IPS-15b (cell line): Measurements from ENCODE around the gene EIF5A.
A peak's percentile ranks its signal among the peaks of the same experiment; 100 is the strongest.

Experiments
- H3K27me3 ChIP-seq: one replicate; pipeline ENCODE4 v1.6.1; 2013; ENCODE audit warnings: low read length; ENCODE audit not compliant: control insufficient read depth, insufficient read depth
- H3K36me3 ChIP-seq: one replicate; pipeline ENCODE4 v1.6.1; 2013; ENCODE audit warnings: low read length; ENCODE audit not compliant: control insufficient read depth, insufficient read depth
- H3K4me1 ChIP-seq: one replicate; pipeline ENCODE4 v1.6.1; 2013; ENCODE audit warnings: mild to moderate bottlenecking, low read length; ENCODE audit not compliant: control insufficient read depth, insufficient read depth
- H3K4me3 ChIP-seq: one replicate; pipeline ENCODE4 v1.5.1; 2013; ENCODE audit warnings: low read depth, low read length
- H3K9ac ChIP-seq: one replicate; pipeline ENCODE4 v1.6.1; 2013; ENCODE audit warnings: low read depth, mild to moderate bottlenecking, low read length
- H3K9me3 ChIP-seq: one replicate; pipeline ENCODE4 v1.6.1; 2013; ENCODE audit warnings: mild to moderate bottlenecking, low read length; ENCODE audit not compliant: control insufficient read depth, insufficient read depth

Gene EIF5A

DNA sequence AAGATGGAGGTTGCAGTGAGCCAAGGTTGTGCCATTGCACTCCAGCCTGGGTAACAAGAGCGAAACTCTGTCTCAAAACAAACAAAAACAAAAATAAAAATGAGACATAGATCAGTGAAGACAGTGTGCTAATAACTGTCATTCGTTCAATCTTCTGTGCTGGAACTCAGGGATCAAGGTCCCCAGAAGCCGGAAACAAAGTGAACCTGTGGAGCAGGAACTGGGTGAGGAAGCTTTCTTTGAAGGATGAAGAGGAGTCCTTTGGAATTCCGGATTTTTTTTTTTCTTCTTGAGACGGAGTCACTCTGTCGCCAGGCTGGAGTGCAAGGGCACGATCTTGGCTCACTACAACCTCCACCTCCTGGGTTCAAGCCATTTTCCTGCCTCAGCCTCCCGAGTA, 28.0 kb upstream of the EIF5A start:
- H3K4me3 ChIP-seq: no peak overlapping the region
- H3K9ac ChIP-seq: no peak overlapping the region

DNA sequence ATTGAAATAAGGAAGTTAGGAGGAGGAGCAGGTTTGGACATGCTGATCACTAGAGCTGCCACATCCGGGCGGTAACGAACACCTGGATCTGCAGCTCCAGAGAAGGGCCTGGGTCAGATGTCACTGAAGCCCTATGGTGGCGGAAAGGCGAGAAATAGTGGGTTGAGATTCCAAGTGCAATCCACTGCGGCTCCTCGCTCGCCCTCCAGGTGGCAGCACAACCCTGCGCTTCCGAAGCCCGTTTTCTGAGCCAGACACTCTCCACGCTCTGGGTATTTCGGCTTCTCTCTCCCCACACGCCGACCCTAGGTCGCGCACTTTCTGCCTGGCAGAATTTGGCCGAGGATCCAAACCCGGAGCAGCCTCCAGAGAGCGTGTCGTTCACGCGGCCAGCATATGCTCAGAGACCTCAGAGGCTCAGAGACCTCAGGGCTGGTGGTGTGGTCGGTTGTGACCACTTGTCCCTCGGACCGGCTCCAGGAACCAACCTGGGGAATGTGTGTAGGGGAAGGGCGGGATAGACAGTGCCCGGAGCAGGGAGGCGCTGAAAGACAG, 26.8 kb upstream of the EIF5A start:
- Histone ChIP-seq H3K9me3 (no peaks in the 10 kb centered on the region), H3K9ac (peak overlapping the region; percentile 14), H3K4me1 (peaks cover 6% of the 10 kb centered on the region), H3K27me3 (peaks cover 5% of the 10 kb centered on the region), H3K4me3 (peak overlapping the region; percentile 50), H3K36me3 (peaks cover 23% of the 10 kb centered on the region)

More for the DNA sequence above, 28.0 kb upstream of the EIF5A start:
- Histone ChIP-seq H3K4me1 (peaks cover 6% of the 10 kb centered on the region), H3K27me3 (peaks cover 5% of the 10 kb centered on the region), H3K9me3 (no peaks in the 10 kb centered on the region), H3K36me3 (peaks cover 12% of the 10 kb centered on the region)

DNA sequence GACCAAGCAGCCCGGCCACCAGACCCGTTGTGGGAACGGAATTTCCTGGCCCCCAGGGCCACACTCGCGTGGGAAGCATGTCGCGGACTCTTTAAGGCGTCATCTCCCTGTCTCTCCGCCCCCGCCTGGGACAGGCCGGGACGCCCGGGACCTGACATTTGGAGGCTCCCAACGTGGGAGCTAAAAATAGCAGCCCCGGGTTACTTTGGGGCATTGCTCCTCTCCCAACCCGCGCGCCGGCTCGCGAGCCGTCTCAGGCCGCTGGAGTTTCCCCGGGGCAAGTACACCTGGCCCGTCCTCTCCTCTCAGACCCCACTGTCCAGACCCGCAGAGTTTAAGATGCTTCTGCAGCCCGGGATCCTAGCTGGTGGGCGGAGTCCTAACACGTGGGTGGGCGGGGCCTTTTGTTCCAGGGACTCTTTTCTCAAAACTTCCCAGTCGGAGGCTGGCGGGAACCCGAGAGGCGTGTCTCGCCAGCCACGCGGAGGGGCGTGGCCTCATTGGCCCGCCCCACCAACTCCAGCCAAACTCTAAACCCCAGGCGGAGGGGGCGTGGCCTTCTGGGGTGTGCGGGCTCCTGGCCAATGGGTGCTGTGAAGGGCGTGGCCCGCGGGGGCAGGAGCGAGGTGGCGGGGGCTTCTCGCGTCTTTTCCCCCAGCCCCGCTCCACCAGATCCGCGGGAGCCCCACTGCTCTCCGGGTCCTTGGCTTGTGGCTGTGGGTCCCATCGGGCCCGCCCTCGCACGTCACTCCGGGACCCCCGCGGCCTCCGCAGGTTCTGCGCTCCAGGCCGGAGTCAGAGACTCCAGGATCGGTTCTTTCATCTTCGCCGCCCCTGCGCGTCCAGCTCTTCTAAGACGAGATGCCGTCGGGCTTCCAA, 26.1 kb upstream of the EIF5A start, which contains the start of gene SLC2A4:
TSS of gene SLC2A4 (plus strand) at position 645 of the 879 bp plus-strand sequence. CDS start at position 862, 217 bp downstream.
- peak within 1 kb of the TSS; percentile 84 for H3K4me3 ChIP-seq
- H3K9me3 ChIP-seq: no peaks in the 10 kb centered on the region
- peaks cover 28% of the 10 kb centered on the region for H3K36me3 ChIP-seq
- H3K27me3 ChIP-seq: peaks cover 5% of the 10 kb centered on the region
- H3K9ac ChIP-seq: peak within 1 kb of the TSS; percentile 60
- H3K4me1 ChIP-seq: peaks cover 6% of the 10 kb centered on the region

DNA sequence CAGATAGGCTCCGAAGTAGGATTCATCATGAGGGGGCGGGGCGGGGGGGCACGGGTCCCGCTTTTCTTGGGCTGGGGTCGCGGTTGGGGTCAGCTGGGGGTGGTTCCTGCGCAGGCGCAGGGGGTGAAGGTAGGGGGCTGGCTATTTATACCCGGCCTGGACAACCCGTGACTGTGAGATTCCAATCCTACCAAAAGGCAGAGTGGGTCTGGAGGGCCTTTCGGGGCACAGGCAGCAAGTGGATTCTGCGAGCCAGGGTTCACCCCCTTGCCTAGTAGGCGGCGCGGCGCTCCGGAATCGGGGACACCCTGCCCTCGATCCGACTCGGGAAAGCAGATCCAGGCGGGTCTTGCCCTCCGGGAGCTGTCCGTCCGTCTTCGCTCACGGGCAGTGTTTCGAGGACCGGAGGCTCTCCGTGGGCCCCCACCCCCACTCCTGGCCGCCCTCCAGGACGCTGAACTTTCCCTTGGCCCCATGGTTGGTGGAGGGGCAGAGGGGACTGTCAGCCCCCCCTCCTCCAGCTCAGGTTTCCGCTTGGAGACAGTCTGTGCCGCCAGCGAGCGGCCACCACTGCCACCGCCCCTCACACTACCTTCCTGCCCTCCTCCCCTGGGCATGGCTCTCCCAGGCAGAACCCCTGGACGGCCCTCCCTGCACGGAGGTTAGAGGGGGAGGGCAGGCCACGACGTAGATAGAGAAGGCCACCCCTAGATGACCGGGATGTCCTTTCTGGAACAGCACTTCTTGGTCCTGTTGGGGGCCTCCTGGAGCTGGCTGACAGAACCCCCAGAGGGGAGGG, 25.3 kb upstream of the EIF5A start:
- peaks cover 6% of the 10 kb centered on the region for H3K4me1 ChIP-seq
- peak overlapping the region; percentile 60 for H3K9ac ChIP-seq
- peaks cover 33% of the 10 kb centered on the region for H3K36me3 ChIP-seq

DNA sequence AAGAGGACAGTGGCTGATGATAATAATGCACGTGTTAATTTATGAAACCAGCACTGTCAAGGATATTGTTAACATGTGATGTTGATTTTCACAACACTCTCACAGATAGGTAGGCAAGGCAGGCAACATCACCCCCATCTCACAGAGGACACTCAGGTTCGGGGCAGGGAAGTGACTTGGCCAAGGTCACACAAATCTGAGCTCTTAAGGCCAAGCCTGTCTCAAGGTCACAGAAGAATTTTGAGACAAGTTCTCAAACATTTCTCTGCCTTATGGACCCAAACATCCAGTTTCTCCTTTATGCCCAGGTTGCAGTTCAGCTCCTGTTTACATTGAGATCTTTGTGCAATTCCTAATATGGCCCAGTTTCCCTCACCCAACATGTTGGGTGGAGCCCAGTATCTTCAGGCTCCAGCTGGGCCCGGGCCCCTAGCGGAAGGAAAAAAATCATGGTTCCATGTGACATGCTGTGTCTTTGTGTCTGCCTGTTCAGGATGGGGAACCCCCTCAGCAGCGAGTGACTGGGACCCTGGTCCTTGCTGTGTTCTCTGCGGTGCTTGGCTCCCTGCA, 24.6 kb upstream of the EIF5A start:
- H3K4me1 ChIP-seq: peaks cover 6% of the 10 kb centered on the region
- H3K27me3 ChIP-seq: peaks cover 5% of the 10 kb centered on the region
- peak overlapping the region; percentile 84 for H3K4me3 ChIP-seq
- H3K9me3 ChIP-seq: no peaks in the 10 kb centered on the region
- H3K36me3 ChIP-seq: peaks cover 36% of the 10 kb centered on the region
- H3K9ac ChIP-seq: peak overlapping the region; percentile 47

More for the DNA sequence above, 25.3 kb upstream of the EIF5A start:
- Histone ChIP-seq H3K27me3 (peaks cover 5% of the 10 kb centered on the region), H3K9me3 (no peaks in the 10 kb centered on the region), H3K4me3 (peak overlapping the region; percentile 84)

DNA sequence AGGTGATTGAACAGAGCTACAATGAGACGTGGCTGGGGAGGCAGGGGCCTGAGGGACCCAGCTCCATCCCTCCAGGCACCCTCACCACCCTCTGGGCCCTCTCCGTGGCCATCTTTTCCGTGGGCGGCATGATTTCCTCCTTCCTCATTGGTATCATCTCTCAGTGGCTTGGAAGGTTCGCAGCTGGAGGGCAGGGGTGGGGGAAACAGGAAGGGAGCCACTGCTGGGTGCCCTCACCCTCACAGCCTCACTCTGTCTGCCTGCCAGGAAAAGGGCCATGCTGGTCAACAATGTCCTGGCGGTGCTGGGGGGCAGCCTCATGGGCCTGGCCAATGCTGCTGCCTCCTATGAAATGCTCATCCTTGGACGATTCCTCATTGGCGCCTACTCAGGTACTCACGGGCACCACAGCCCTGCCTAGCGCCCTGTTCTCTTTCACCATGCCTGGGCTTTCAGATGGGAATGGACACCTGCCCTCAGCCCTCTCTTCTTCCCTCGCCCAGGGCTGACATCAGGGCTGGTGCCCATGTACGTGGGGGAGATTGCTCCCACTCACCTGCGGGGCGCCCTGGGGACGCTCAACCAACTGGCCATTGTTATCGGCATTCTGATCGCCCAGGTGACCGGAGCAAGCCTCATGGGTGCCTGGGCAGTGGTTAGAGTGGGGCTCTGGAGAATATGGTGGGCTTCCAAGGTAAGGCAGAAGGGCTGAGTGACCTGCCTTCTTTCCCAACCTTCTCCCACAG, 23.8 kb upstream of the EIF5A start:
- H3K4me3 ChIP-seq: no peak overlapping the region
- peaks cover 6% of the 10 kb centered on the region for H3K4me1 ChIP-seq
- no peaks in the 10 kb centered on the region for H3K9me3 ChIP-seq
- peaks cover 36% of the 10 kb centered on the region for H3K36me3 ChIP-seq
- peaks cover 5% of the 10 kb centered on the region for H3K27me3 ChIP-seq
- no peak overlapping the region for H3K9ac ChIP-seq

DNA sequence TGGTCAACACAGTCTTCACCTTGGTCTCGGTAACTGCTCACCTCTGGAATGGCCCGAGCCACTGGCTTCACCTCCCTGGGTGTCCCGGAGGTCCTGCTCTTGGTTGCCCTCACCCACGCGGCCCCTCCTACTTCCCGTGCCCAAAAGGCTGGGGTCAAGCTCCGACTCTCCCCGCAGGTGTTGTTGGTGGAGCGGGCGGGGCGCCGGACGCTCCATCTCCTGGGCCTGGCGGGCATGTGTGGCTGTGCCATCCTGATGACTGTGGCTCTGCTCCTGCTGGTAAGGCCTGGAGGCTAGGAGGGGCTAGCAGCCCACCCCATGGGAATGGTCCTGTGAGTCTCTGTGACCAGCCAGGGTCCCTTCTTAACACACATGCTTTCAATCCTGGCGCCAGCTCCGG, 22.5 kb upstream of the EIF5A start:
- H3K27me3 ChIP-seq: peaks cover 5% of the 10 kb centered on the region

DNA sequence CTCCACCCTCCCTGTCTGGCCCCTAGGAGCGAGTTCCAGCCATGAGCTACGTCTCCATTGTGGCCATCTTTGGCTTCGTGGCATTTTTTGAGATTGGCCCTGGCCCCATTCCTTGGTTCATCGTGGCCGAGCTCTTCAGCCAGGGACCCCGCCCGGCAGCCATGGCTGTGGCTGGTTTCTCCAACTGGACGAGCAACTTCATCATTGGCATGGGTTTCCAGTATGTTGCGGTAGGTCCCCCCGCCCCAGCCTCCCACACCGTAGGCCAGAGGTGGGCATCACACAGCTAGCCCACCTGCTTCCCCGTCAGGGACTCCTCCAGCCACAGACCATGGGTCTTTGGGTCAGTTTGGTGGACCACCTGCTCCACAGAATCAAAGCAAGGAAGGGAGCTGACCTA, 21.7 kb upstream of the EIF5A start:
- H3K27me3 ChIP-seq: peaks cover 5% of the 10 kb centered on the region
- peaks cover 36% of the 10 kb centered on the region for H3K36me3 ChIP-seq
- H3K4me3 ChIP-seq: no peak overlapping the region
- no peaks in the 10 kb centered on the region for H3K4me1 ChIP-seq
- no peak overlapping the region for H3K9ac ChIP-seq
- no peaks in the 10 kb centered on the region for H3K9me3 ChIP-seq

More for the DNA sequence above, 22.5 kb upstream of the EIF5A start:
- H3K36me3 ChIP-seq: peaks cover 36% of the 10 kb centered on the region
- no peak overlapping the region for H3K9ac ChIP-seq
- H3K9me3 ChIP-seq: no peaks in the 10 kb centered on the region
- peaks cover 5% of the 10 kb centered on the region for H3K4me1 ChIP-seq
- H3K4me3 ChIP-seq: no peak overlapping the region

DNA sequence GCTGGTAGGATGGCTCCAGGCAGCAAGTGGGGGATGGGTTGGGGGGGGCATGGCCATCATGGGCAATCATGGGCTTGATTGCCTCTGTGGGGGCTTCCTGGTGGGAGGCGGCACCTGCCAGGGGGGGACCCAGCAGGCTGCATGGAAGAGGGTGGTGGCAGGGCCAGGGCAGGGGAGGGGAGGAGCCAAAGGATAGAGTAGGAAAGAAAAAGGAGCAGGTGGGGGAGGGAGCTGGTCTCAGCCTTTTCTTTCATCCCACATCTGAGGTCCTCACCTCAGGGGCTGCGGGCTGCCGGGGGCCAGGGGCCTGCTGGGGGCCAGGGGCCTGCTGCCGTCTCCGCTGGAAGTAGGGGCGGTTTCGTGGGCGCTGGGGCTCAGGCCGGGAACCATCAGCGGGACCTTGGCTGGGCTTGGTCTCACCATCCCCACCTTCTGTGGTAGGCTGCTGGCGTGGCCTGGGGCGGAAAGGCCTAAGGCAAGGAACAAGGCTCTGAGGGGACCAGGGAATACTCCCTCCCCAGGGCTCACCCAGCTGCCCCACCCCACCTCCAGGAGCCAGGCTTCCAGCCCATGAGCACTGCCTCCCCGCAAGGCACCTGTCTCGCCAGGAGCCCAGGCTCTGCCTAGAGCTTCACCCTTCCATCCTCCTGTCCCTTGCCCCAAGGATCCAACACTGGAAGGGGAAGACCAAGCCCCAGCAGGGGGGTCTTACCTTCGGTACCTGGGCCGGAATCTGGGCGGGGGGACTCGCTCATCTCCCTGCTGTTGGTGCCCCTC, 18.0 kb upstream of the EIF5A start:
- no peak overlapping the region for H3K4me3 ChIP-seq
- H3K9ac ChIP-seq: no peak overlapping the region
- no peaks in the 10 kb centered on the region for H3K27me3 ChIP-seq
- peaks cover 4% of the 10 kb centered on the region for H3K4me1 ChIP-seq
- H3K36me3 ChIP-seq: peaks cover 24% of the 10 kb centered on the region
- no peaks in the 10 kb centered on the region for H3K9me3 ChIP-seq

DNA sequence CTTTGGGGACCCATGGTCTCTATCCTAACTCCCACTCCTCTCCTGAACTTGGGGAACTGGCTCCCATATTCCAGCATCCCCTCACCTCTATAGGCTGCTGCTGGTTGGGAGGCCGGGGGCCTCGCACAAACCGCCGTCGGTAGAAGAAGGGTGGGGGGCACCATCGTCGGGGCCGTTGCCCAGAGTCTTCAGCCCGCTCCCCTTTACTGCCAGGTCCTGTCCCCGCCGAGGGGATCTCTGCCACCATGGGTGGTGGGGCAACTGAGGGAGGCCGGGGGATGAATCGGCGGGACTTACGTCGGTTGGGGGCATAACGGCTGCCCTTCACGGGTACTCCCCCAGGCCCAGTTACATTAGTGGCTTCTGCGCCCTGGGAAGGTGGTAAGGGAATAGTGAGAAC, 17.3 kb upstream of the EIF5A start:
- Histone ChIP-seq H3K36me3 (peaks cover 18% of the 10 kb centered on the region), H3K27me3 (no peaks in the 10 kb centered on the region), H3K4me3 (no peak overlapping the region), H3K9ac (no peak overlapping the region), H3K9me3 (no peaks in the 10 kb centered on the region), H3K4me1 (peaks cover 4% of the 10 kb centered on the region)
